Measurements from ENCODE around the gene KRI1.
"Not testable (repeated sequence)": the region's sequence is repeated elsewhere in the genome, so short reads cannot be mapped to it uniquely, and the experiment has no call there.

The KRI1 gene

GRCh38 chr19:10548746-10549276 is 17.0 kb downstream of the KRI1 start:
- no peak for DNase-seq

DNA sequence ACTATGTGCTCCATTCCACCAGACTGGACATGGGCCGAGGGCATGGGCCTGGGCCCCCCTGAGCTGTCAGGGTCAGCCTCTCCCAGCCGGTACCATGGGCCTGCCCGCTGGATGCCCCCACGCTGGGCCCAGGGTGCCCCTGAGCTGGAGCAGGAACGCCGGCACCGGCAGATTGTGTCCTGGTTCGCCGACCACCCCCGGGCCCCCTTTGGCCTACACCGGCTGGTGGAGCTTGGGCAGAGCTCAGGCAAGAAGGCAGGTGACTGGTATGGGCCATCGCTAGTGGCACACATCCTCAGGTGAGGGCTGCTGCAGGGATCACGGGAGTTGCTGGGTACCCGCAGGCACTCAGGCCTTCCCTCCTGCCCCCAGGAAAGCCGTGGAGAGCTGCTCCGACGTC is 19.0 kb downstream of the KRI1 start:
- no peak for DNase-seq

DNA sequence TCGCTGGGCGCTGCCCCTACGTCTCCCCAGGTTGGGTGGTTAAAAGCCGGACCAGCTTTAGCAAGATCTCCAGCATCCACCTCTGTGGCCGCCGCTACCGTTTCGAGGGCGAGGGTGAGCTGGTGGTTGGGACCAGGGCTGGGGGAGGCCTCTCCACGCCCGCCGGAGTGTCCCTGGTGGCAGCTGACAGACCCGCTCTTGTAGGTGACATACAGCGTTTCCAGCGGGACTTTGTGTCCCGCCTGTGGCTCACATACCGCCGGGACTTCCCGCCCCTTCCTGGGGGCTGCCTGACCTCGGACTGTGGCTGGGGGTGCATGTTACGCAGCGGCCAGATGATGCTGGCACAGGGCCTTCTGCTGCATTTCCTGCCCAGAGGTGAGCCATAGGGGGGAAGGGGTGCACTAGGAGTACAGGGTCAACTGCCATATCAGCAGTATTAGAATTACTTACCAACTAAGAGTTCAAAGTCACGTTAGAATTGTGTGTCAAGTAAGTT is 21.0 kb downstream of the KRI1 start:
- no peak for DNase-seq

DNA sequence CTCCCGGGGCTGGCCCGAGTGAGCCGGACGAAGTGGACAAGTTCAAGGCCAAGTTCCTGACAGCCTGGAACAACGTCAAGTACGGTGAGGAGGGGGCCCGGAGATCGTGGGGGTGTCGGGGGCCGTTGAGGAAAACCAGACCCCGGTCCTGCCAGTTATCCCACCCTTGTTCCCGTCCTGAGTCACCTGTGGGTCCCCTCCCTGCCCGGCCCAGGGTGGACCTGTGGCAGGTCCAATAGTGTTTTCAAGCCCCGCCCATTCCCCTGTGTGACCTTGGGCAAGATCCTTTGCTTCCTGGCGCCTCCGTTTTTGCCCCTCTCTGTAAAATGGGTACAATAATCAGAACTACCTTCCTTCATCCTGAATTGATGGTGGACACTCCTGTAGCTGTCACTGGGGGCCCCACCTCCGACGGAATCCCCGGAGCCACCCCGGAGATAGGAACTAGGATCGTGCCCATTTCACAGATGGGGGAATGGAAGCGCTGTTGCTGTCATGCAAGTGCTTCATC is 21.5 kb downstream of the KRI1 start:
- DNase-seq = no peak

GRCh38 chr19:10543420-10544241 is 22.2 kb downstream of the KRI1 start, which contains the start of gene ATG4D:
TSS of gene ATG4D (plus strand) at chr19:10543904. CDS start at chr19:10544091, 187 bp downstream.
- DNase-seq = peak; percentile 60

DNA sequence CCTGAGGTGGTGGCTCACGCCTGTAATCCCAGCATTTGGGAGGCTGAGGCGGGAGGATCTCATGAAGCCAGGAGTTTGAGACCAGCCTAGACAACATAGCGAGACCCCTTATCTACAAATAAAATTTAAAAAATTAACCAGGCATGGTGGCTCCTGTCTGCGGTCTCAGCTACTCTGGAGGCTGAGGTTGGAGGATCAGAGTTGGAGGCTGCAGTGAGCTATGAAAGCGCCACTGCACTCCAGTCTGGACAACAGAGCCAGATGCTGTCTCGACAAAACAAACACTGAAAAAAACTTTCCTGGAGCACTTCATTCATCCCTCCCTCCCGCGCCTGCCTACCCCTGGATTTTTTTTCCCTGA is 22.8 kb downstream of the KRI1 start:
- no peak for DNase-seq

- not testable (repeated sequence) for DNase-seq
Measured at GRCh38 chr19:10539016-10539415, 26.8 kb downstream of the KRI1 start.

- DNase-seq = no peak
Measured at GRCh38 chr19:10538204-10538983, 27.4 kb downstream of the KRI1 start.

DNA sequence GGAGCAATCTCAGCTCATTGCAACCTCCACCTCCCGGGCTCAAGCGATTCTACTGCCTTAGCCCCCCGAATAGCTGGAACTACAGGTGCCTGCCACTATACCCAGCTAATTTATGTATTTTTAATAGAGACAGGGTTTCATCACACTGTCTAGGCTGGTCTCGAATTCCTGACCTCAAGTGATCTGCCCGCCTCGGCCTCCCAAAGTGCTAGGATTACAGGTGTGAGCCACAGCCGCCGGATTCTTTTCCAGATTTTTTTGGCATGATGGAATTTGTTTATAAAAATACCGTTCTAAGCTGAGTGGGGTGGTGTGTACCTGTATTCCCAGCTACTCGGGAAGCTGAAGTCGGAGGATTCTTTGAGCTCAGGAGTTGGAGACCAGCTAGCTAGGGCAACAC is 28.1 kb downstream of the KRI1 start:
- no peak for DNase-seq

DNA sequence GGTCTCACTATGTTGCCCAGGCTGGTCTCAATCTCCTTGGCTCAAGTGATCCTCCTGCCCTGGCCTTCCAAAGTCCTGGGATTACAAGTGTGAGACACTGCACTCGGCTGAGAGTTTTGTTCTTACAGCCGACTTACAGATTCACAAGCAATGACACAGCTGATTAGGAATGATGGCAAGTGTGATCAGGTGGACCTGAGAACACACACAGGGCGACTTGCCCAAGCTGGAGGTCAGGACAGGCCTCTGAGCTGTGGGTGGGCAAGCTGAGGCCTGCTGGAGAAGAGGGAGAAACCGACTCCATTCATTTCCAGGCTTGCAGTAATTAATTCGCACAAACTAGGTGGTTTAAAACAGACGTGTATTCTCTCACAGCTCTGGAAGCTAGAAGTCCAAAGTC is 30.2 kb downstream of the KRI1 start:
- DNase-seq = no peak

- DNase-seq = peak; percentile 87
Measured at GRCh38 chr19:10533646-10534386, 32.0 kb downstream of the KRI1 start.

DNA sequence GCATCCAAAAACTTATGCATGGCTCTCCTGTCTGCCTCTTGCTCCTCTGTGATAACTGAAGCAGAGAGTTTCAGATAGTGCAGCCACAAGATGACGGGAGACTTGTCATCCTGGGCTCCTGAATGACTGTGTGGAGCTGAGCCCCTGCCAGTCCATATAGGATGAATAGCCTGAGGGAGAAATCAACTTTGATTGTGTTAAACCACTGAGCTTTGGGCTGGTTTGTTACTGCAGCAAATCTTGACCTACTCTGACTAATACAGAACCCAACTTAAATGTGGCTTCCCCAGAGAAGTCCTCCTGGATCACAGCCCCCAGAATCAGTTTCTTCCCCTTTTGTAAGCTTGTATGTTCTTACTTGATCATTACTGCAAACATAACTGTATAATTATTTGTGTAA is 33.4 kb downstream of the KRI1 start:
- no peak for DNase-seq

DNA sequence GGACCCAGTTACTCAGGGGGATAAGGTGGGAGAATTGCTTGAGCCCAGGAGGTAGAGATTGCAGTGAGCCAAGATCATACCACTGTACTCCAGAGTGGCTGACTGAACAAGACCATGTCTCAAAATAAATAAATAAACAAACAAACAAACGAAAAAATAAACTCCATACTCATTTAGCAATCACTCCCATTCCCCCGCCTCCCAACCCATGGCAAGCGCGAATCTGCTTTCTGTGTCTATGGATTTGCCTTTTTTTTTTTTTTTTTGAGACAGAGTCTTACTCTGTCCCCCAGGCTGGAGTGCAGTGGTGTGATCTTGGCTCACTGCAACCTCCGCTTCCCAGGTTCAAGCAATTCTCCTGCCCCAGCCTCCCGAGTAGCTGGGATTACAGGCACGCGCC is 38.9 kb downstream of the KRI1 start:
- DNase-seq = not testable (repeated sequence)

DNA sequence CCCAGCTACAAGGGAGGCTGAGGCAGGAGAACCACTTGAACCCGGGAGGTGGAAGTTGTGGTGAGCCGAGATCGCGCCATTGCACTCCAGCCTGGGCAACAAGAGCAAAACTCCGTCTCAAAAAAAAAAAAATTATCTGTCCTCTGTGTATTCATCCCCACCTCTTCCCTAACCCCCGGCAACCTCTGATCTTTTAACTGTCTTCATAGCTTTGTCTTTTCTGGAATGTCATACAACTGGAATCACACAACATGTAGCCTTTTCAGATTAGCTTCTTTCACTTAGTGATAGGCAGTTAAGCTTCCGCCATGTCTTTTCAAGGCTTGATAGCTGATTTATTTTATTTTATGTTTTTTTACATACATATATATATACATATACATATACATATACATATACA is 40.2 kb downstream of the KRI1 start:
- DNase-seq = no peak

DNA sequence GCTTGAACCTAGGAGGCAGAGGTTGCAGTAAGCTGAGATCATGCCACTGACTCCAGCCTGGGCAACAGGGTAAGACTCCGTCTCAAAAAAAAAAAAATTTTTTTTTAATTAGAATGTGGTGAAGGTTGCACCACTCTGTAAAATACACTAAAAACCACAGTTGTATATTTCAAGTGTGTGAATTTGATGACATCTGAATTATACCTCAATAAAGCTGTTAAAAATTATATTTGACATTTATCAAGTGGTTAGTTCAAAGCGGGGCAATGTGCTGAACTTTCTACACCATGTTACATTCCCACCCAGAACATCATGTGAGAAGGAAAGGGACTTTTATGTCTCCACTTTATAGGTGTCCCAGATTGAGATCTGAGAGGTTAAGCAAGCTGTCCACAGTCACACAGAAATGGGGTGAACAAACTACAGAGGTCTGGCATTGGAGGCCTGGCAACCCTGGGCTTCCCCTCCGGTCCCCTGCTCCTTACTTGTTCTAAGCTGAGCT is 42.6 kb downstream of the KRI1 start:
- no peak for DNase-seq

DNA sequence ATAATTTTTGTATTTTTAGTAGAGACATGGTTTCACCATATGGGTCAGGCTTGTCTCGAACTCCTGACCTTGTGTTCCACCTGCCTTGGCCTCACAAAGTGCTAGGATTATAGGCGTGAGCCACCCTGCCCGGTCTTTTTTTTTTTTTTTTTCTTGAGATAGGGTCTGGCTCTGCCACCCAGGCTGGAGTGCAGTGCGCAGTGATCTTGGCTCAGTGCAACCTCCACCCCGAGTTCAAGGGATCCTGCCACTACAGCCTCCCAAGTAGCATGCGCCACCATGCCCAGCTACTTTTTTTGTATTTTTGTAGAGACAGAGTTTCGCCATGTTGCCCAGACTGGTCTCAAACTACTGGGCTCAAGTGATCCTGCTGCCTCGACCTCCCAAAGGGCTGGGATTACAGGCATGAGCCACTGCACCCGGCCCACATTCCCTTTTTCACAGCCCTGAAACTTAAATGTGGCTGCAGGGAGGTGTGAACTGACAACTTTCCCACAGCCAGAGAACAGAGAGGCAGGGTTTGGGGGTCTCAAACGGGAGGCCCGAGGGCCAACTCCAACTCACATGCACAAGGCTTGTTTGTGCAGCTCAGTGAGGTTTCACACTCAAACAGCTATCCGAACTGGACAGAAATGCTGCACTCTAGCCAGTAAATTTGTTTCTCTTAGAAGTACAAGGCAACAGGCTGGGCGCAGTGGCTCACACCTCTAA is 44.2 kb downstream of the KRI1 start:
- DNase-seq = no peak

DNA sequence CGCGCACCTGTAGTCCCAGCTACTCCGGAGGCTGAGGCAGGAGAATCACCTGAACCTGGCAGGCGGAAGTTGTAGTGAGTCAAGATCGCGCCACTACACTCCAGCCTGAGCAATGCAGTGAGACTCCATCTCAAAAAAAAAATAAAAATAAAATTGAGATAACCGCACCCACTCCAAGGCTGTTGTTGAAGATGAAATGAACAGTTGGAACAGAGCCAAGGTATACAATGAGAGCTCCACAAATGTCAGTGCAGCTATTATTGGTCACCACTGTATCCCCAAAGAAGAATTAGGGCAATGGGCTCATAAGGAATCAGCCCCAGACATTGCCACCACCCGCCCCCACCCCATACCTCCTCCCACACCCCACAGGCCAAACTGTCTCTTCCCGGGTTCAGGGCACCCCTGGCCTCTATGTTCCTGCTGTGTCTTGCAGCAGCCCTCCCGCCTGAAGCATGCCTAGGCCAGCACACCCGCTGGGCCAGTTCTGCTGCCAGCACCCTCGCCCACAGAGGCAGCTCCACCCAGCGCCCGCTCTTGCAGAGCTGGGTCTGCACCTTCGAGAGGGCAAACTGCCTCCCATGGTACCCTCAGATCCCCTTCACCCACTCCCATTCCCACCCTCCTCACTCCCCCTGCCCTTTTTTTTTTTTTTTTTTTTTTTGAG is 45.0 kb downstream of the KRI1 start:
- no peak for DNase-seq

DNA sequence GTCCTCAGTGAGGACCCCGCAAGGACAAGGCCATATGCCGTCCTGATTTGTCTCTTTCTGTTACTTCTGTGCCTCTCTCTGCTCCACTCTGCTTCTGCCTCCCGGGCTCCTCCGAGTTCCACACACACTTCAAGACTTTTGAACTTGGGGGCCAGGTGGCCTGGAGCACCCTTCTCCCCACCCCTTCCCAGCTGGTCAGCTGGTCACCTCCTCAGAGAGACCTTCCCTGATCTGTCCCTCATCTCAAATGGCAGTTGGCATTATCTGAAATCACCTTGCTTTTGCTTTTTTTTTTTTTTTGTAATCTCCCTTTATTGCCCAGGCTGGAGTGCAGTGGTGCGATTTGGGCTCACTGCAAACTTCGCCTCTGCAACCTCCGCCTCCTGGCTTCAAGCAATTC is 46.4 kb downstream of the KRI1 start:
- no peak for DNase-seq

DNA sequence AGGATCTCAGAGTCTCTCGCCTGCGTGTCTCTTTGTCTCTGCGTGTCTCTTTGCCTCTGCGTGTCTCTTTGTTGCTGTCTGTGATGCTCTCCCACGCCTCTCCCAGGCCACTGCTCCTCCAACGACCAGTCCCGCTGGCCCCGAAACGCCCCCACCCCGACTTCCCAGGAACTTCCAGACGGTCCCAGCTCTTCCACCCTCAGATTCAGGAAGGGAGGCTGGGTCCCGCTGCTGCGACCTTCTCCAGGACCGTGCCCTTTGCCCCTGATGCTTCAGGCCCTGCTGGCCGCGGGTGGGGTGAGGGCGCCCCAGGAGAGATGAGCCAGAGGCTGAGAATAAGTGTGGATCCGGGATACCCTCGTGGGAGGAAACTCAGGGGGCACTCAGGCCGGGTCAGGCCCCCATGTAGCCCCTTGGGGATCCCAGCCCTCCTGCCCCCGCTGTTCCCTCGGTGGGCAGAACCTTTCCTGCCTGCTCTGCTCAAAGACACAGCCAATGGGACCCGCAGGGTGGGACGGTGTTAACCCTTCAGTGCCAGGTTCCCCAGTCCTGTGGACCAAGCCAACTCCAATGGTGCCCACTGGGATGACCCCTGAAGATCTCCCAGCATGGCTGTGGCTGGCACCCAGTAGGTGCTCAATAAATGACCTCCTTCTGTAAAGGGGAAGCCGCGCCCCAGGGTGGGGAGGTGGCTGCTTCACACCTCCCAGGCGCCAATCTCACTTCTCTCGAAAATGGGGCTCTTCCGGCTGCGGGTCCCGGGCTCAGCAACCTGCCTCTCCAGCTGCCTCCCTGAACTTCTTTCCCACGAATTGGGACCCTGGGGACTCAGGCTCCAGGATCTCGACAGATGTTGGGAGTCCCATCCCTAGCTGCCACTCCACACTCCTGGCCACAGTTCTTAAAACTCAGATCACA is 47.1 kb downstream of the KRI1 start:
- DNase-seq = no peak

DNA sequence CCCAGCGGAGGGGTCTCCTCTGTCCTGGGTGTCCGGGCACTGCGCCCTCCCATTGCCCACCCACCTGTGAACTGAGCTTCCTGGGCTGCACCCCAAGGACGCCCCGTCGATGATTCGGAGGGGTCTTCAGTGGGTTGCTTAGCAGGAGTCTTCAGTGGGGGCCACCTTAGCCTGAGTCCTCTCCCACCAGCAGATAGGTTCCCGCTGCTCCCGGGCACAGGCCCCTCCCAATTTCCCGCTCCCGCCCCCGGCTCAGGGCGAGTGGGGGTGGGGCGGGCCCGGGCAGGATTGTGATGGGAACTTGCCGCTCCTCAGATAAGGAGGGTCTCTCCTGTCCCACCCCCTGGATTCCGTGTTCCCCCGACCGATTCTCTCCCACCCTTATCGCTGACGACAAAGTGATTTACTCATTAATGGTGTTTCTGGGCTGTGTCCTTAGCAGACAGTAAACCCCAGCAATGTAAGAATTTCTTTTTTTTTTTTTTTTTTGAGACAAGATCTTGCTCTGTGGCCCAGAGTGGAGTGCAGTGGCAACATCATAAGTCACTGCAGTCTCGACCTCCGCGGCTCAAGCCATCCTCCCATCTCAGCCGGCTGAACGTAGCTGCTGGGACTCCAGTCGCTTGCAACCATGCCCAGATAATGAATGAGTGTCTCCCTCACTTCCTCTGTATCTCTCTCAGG is 47.9 kb downstream of the KRI1 start:
- no peak for DNase-seq
